Superior temporal gyrus (tissue), 1 donor: ENCODE data around the gene PLEKHD1.
"Not testable (repeated sequence)": the region's sequence is repeated elsewhere in the genome, so short reads cannot be mapped to it uniquely, and the experiment has no call there.

Experiments used
- DNase-seq: peaks from one replicate; pipeline ENCODE4 v3.0.0-alpha.2; 2016; ENCODE audit errors: extremely low spot score

PLEKHD1 gene

GRCh38 chr14:69481815-69482568 lies 2.5 kb upstream of the PLEKHD1 start:
- DNase-seq: no peak

GRCh38 chr14:69483765-69484443 lies 624 bp upstream of the PLEKHD1 start:
- DNase-seq: no peak

GRCh38 chr14:69485315-69485660 lies 760 bp downstream of the PLEKHD1 start:
- no peak for DNase-seq

GRCh38 chr14:69485701-69486100 lies 1.2 kb downstream of the PLEKHD1 start:
- DNase-seq: no peak

GRCh38 chr14:69487226-69487625 lies 2.7 kb downstream of the PLEKHD1 start:
- DNase-seq: no peak

- DNase-seq: no peak
Observed at GRCh38 chr14:69487771-69488170, 3.2 kb downstream of the PLEKHD1 start.

GRCh38 chr14:69489495-69489894 lies 5.0 kb downstream of the PLEKHD1 start:
- no peak for DNase-seq

GRCh38 chr14:69490219-69490918 lies 5.8 kb downstream of the PLEKHD1 start:
- no peak for DNase-seq

GRCh38 chr14:69491193-69491592 lies 6.7 kb downstream of the PLEKHD1 start:
- no peak for DNase-seq

- DNase-seq: no peak
Observed at GRCh38 chr14:69493038-69493437, 8.5 kb downstream of the PLEKHD1 start.

GRCh38 chr14:69493791-69494190 lies 9.3 kb downstream of the PLEKHD1 start:
- DNase-seq: no peak

GRCh38 chr14:69495341-69495921 lies 10.9 kb downstream of the PLEKHD1 start:
- DNase-seq: no peak

- not testable (repeated sequence) for DNase-seq
Observed at GRCh38 chr14:69497866-69498265, 13.3 kb downstream of the PLEKHD1 start.

GRCh38 chr14:69498286-69498685 lies 13.8 kb downstream of the PLEKHD1 start:
- DNase-seq: not testable (repeated sequence)

GRCh38 chr14:69499436-69499835 lies 14.9 kb downstream of the PLEKHD1 start:
- DNase-seq: no peak

- no peak for DNase-seq
Observed at GRCh38 chr14:69500096-69500495, 15.6 kb downstream of the PLEKHD1 start.

GRCh38 chr14:69500736-69501135 lies 16.2 kb downstream of the PLEKHD1 start:
- no peak for DNase-seq

- peak; percentile 70 for DNase-seq
Observed at GRCh38 chr14:69501423-69501838, 16.9 kb downstream of the PLEKHD1 start.

GRCh38 chr14:69504775-69505174 lies 20.2 kb downstream of the PLEKHD1 start:
- no peak for DNase-seq

- no peak for DNase-seq
Observed at GRCh38 chr14:69505338-69506240, 21.1 kb downstream of the PLEKHD1 start.

GRCh38 chr14:69506241-69506595 lies 21.7 kb downstream of the PLEKHD1 start:
- DNase-seq: no peak
